ENCODE results near the gene GBA3.

- TF ChIP-seq EZH2 (IDR thresholded peaks at IDR 0.05; ENCODE audit: low read depth, low read length, severe bottlenecking), result no peak
- TF ChIP-seq RAD21 (IDR thresholded peaks at IDR 0.05 in 1 of 2, conservative IDR thresholded peaks at IDR 0.05 in 1 of 2; ENCODE audit: low read depth in 2 of 2, low read length in 2 of 2), result no peak
- TF ChIP-seq NRF1 (IDR thresholded peaks at IDR 0.05; ENCODE audit: low read depth, low read length), result no peak
- no peak for TF ChIP-seq POLR2A (IDR thresholded peaks at IDR 0.05; ENCODE audit: control extremely low read depth in 1 of 2, low read depth in 2 of 2, low read length in 2 of 2)
- TF ChIP-seq, protein P1, sequence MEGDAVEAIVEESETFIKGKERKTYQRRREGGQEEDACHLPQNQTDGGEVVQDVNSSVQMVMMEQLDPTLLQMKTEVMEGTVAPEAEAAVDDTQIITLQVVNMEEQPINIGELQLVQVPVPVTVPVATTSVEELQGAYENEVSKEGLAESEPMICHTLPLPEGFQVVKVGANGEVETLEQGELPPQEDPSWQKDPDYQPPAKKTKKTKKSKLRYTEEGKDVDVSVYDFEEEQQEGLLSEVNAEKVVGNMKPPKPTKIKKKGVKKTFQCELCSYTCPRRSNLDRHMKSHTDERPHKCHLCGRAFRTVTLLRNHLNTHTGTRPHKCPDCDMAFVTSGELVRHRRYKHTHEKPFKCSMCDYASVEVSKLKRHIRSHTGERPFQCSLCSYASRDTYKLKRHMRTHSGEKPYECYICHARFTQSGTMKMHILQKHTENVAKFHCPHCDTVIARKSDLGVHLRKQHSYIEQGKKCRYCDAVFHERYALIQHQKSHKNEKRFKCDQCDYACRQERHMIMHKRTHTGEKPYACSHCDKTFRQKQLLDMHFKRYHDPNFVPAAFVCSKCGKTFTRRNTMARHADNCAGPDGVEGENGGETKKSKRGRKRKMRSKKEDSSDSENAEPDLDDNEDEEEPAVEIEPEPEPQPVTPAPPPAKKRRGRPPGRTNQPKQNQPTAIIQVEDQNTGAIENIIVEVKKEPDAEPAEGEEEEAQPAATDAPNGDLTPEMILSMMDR (IDR thresholded peaks at IDR 0.05; ENCODE audit: control extremely low read depth in 1 of 3, insufficient read depth in 1 of 3, low read depth in 1 of 3, low read length in 3 of 3), result no peak
- TF ChIP-seq, protein P2, sequence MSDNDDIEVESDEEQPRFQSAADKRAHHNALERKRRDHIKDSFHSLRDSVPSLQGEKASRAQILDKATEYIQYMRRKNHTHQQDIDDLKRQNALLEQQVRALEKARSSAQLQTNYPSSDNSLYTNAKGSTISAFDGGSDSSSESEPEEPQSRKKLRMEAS (IDR thresholded peaks at IDR 0.05), result no peak
- no peak for TF ChIP-seq SRF (IDR thresholded peaks at IDR 0.05; ENCODE audit: low read depth, low read length)
- no peak for TF ChIP-seq JUN (IDR thresholded peaks at IDR 0.05; ENCODE audit: low read depth, low read length)
- TF ChIP-seq CREB1 (IDR thresholded peaks at IDR 0.05), result no peak
- no peak for TF ChIP-seq POLR2AphosphoS5 (IDR thresholded peaks at IDR 0.05; ENCODE audit: low read depth, low read length)
- TF ChIP-seq SIN3A (conservative IDR thresholded peaks at IDR 0.05 in 1 of 2, IDR thresholded peaks at IDR 0.05 in 1 of 2; ENCODE audit: low read depth in 1 of 2, low read length in 2 of 2), result no peak
- no peak for TF ChIP-seq TBP (IDR thresholded peaks at IDR 0.05; ENCODE audit: low read depth, low read length)
- no peak for TF ChIP-seq GABPA (IDR thresholded peaks at IDR 0.05; ENCODE audit: borderline replicate concordance, insufficient read depth, low read length)
Observed at GRCh38 chr4:22803512-22803911, 110.8 kb downstream of the GBA3 start.
